Urinary bladder (tissue), 4 donors: ENCODE data around the gene SCGB3A2. TPM values are rescaled to one million over a fixed set of nuclear protein-coding genes. Genes with fewer than 3 reads are reported as not detected.
"Not testable (repeated sequence)": the region's sequence is repeated elsewhere in the genome, so short reads cannot be mapped to it uniquely, and the experiment has no call there.

ENCODE experiments used
- DNase-seq: peaks from one replicate; pipeline ENCODE4 v3.0.0-alpha.2; 2015; ENCODE audit errors: extremely low spot score
- H3K27ac ChIP-seq: one replicate; pipeline ENCODE4 v1.5.1; 2013; ENCODE audit warnings: low read depth, mild to moderate bottlenecking, moderate library complexity
- H3K36me3 ChIP-seq: one replicate; pipeline ENCODE4 v1.6.1; 2013; ENCODE audit warnings: mild to moderate bottlenecking, moderate library complexity; ENCODE audit not compliant: insufficient read depth
- H3K4me1 ChIP-seq: one replicate; pipeline ENCODE4 v1.6.1; 2013; ENCODE audit warnings: mild to moderate bottlenecking, moderate library complexity; ENCODE audit not compliant: insufficient read depth
- H3K4me3 ChIP-seq: one replicate; pipeline ENCODE4 v1.5.1; 2013; ENCODE audit warnings: low read depth, low read length
- WGBS: extraction: QIAGEN DNeasy Blood & Tissue Kit; methylation state at CpG from one replicate; pipeline ENCODE4 v1.1.7; 2013; 5-methylcytosine and 5-hydroxymethylcytosine counted together
- polyA plus RNA-seq: library from polyadenylated mRNA; stranded (reverse); fragments of 200-250 nt; gene quantifications from one replicate; pipeline ENCODE4 v1.2.3, GENCODE V29; 2013
- total RNA-seq: library from RNA; depleted of rRNA; stranded (reverse); fragments of >200 nt; gene quantifications from one replicate; pipeline ENCODE4 v1.2.3, GENCODE V29; 2014
- donor health status: healthy with polysubstance abuse.
- donor health status: healthy.

SCGB3A2 gene
- total and polyA plus RNA-seq, 2 donors: not detected

DNA sequence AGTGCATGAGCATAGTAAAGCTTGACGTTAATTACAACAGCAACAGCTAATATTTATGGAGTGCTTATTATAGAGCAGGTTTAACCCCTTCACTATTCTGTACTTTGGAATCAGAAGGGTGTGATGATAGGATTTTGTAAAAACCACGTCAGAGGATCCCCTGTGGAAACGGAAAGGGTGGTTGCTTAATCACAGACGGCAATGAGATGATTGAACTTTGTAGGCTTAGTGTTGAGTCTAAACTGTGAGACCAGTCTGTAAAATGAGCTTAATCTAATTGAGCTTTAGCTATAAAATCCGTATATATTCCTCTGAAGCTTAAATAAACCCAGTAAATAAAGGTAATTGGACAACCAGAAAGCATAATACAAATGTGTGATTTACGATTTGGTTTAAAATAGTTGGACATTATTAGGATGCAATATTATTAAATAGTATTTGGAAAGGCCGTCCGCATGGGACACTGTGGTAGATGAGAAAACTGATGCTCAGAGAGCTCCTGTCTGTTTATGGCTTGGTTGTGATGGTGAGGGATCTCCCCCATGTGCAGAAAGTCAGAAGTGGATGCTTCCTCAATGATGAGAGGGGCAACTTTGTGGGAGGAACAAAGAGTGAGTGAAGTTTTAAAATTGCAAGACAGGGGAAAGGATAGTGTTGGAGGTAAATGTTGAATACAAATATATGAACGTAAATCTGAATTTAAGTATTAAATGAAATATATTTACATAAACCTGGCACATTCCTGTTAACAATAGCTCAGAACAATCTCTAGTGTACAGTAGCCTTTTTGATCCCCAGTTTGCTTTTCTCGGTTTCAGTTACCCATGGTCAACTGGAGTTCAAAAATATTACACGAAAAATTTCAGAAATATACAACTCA lies 23.4 kb upstream of the SCGB3A2 start:
- Histone ChIP-seq H3K36me3 (no peaks in the 10 kb centered on the region), H3K4me1 (no peaks in the 10 kb centered on the region), H3K4me3 (no peak overlapping the region), H3K27ac (no peak overlapping the region)
- DNase-seq: no peak
- WGBS: 58% methylated on average over 11 of the region's 11 CpGs

DNA sequence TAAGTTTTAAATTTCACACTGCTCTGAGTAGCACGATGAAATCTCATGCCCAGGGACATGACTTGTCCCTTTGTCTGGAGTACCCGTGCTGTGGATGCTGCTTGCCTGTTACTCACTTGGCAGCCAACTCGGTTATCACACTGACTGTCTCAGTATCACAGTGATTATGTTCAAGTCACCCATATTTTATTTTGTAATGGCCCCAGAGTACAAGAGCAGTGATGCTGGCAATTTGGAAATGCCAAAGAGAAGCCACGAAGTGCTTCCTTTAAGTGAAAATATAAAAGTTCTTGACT lies 22.8 kb upstream of the SCGB3A2 start:
- no peak overlapping the region for H3K27ac ChIP-seq
- no peak for DNase-seq
- no peak overlapping the region for H3K4me3 ChIP-seq
- H3K4me1 ChIP-seq: no peaks in the 10 kb centered on the region
- WGBS: 46% methylated on average over 4 of the region's 4 CpGs
- H3K36me3 ChIP-seq: no peaks in the 10 kb centered on the region

DNA sequence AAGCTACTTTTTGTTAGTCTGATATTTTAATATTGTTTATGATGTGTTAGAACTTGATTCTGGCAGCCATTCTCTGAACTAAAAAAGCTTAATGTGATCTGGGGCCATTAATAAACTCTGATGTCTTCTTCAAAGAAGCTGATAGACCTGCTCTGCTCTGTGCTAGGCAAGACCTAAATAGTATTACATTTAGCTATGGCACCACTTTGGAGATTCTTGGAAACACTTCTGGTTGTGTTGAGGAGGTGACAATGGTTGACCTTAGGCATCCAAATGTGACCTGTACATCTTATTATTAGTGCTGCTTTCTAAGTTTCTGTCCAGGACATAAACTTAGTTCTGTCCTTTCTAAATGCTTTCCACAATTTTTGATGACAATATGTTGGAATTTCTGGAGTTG lies 21.7 kb upstream of the SCGB3A2 start:
- Histone ChIP-seq H3K4me1 (no peaks in the 10 kb centered on the region), H3K4me3 (no peak overlapping the region)
- DNase-seq: no peak

DNA sequence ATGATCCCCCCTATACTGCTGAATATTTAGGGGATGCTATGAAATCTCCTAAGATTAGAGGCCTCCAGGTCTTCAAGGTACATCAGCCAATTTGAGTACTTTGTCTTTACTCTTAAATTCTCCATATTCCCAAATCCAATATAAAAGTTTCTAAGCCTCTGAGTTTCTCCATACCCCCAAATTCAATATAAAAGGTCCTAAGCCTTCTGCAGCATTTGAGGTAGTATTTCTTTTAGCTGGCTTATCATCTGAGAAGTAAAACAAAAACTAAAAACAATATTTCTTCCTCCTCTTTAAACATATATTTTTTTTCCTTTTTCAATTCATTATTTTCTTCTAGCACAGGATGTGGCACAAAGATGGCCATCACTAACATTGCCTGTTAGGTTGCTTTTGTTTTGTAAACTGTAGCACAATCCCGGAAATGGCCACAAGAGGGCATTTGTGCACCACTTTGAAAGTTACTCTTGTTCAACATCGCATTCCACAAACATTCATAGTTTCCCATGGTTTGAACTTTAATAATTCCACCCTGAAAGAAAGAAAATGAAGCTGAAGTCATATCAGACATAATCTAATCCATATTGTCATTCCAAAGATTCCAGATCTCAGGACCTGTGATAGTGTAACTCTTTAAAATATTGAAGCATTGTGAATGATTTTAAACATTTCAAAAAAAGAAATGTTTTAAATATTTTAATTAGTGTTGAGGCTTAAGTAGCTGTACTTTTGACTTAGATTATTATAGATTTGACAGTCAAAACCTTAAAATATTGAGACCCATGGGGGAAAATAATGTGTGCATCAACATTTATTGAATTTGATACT lies 21.0 kb upstream of the SCGB3A2 start:
- Histone ChIP-seq H3K27ac (no peak overlapping the region), H3K4me1 (no peaks in the 10 kb centered on the region), H3K4me3 (no peak overlapping the region), H3K36me3 (no peaks in the 10 kb centered on the region)
- DNase-seq: peak; percentile 48
- 1% methylated on average over 2 of the region's 2 CpGs for WGBS

More for the DNA sequence above, 21.7 kb upstream of the SCGB3A2 start:
- Histone ChIP-seq H3K36me3 (no peaks in the 10 kb centered on the region), H3K27ac (no peak overlapping the region)

DNA sequence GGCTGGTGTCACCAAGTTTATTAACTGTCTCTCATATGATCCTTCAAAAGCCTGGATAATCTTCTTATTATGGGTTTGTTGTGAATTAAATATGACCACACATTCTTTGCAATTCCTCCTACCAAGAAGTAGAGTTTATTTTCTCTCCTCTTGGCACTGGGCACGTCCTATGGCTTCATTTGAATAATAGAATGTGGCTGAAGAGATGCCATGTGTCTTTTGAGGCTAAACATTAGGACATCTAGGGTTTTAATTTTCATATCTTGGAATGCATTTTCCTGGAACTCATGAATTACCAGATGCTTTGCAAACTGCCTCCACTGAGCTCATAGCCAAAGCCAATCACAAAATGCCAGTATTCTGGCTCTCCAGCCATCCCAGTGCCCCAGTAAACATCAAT lies 19.9 kb upstream of the SCGB3A2 start:
- H3K4me1 ChIP-seq: no peaks in the 10 kb centered on the region
- no peak overlapping the region for H3K4me3 ChIP-seq
- H3K36me3 ChIP-seq: no peaks in the 10 kb centered on the region
- H3K27ac ChIP-seq: no peak overlapping the region
- 53% methylated on average over 1 of the region's 1 CpG for WGBS
- DNase-seq: no peak

DNA sequence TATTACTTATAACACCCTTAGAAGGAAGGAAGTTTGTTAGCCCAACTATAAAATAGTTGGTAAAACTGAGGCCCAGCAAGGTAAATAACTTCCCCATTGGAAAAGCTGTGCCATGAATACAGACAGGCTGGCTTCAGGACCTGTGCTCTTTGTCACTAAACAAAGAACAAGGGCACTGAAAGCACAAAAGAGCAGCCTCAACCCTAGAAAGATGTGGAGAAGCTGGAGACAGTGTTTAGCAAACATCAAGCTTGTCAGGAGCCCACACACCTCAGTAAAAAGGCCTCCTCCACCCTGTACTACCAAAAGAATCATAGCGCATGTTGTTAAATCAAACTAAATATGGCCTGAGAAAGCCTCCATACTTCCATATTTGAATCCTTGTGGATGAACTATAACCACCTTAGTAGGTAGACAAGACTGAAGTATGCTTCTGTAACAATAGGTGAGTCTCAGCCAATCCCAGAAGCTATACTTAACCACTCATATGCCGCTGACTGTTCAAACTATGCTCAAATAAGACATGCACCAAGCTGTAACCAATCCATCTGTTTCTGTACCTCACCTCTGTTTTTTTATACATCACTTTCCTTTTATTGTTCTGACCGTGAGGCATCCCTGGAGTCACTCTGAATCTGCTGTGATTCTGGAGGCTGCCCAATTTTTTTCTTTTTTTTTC lies 18.4 kb upstream of the SCGB3A2 start:
- Histone ChIP-seq H3K27ac (no peak overlapping the region), H3K4me3 (no peak overlapping the region), H3K4me1 (no peaks in the 10 kb centered on the region), H3K36me3 (no peaks in the 10 kb centered on the region)
- WGBS: 92% methylated on average over 3 of the region's 3 CpGs
- no peak for DNase-seq

DNA sequence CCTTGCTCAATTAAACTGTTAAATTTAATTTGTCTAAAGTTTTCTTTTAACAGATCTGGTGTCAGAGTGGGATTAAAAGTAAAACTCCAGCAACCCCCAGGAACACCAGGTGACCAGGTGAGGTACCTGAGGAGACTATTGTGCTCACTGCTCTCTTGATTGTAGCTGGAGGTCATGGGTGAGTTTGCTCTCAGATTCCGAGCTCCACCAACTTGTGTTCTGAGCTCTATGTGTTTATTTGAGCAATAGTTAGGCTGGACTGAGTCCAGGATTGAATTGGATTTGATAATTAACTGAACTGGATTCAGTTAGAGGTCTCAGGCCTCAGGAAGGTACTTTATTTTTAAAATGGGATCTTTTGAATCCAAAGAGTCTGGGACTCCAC lies 17.9 kb upstream of the SCGB3A2 start:
- no peak for DNase-seq
- Histone ChIP-seq H3K4me3 (no peak overlapping the region), H3K36me3 (no peaks in the 10 kb centered on the region), H3K4me1 (no peaks in the 10 kb centered on the region), H3K27ac (no peak overlapping the region)
- 89% methylated on average over 1 of the region's 1 CpG for WGBS

DNA sequence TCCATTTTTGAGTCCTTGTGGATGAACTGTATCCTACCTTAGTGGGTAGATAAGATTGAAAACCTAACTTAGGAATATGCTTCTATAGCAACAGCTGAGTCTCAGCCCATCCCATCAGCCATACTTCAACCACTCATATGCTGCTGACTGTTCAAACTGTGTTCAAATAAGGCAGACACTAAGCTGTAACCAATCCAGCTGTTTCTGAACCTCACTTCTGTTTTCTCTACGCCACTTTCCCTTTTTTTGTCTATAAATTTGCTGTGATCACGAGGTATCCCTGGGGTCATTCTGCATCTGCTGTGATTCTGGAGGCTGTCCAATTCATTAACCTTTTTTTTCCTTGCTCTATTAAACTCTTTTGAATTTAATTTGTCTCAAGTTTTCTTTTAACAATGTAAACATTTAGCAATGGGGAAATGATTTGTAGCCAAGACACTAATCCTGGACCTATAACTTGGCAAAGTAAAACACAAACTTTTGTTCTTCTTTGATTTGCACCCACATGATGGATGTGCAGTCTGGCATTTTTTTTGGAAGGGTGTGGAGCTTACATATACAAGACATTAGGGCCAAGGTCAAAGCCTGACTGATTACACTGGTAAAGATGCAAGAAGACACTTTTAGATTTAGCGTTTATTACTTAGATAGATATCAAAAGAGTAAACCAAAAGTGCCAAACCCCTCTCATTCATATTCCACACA lies 14.9 kb upstream of the SCGB3A2 start:
- 22% methylated on average over 3 of the region's 3 CpGs for WGBS
- no peak overlapping the region for H3K27ac ChIP-seq
- H3K4me1 ChIP-seq: no peaks in the 10 kb centered on the region
- H3K4me3 ChIP-seq: no peak overlapping the region
- no peaks in the 10 kb centered on the region for H3K36me3 ChIP-seq
- peak; percentile 18 for DNase-seq

DNA sequence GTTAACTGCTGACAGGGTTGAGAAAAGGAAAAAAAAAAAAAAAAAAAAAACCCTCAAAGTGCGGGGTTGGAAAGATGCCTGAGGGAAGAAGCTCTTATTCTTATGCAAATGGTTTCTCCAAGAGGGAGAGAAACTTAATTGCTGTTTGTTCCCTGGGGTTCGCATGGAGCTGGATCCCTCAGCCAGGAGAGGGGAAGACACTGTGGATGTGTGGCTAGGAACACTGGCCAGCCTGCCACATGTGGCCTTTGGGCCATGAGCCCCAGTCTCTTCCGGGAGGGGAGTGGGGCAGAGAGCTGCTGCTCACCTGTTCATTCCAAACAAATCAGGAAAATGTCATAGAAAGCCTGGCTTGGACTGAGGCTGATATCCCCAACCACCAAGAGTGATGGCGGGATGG lies 9.4 kb upstream of the SCGB3A2 start:
- 43% methylated on average over 4 of the region's 4 CpGs for WGBS
- Histone ChIP-seq H3K36me3 (no peaks in the 10 kb centered on the region), H3K27ac (no peak overlapping the region), H3K4me1 (no peaks in the 10 kb centered on the region), H3K4me3 (no peak overlapping the region)
- DNase-seq: no peak

DNA sequence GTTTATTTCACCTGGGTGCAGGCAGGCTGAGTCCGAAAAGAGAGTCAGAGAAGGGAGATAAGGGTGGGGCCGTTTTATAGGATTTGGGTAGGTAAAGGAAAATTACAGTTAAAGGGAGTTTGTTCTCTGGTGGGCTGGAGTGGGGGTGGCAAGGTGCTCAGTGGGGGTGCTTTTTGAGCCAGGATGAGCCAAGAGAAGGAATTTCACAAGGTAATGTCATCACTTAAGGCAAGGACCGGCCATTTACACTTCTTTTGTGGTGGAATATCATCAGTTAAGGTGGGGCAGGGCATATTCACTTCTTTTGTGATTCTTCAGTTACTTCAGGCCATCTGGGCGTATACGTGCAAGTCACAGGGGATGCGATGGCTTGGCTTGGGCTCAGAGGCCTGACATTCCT lies 8.6 kb upstream of the SCGB3A2 start:
- H3K4me1 ChIP-seq, H3K4me3 ChIP-seq, H3K36me3 ChIP-seq, DNase-seq, H3K27ac ChIP-seq: not testable (repeated sequence)
- WGBS: 65% methylated on average over 6 of the region's 6 CpGs

DNA sequence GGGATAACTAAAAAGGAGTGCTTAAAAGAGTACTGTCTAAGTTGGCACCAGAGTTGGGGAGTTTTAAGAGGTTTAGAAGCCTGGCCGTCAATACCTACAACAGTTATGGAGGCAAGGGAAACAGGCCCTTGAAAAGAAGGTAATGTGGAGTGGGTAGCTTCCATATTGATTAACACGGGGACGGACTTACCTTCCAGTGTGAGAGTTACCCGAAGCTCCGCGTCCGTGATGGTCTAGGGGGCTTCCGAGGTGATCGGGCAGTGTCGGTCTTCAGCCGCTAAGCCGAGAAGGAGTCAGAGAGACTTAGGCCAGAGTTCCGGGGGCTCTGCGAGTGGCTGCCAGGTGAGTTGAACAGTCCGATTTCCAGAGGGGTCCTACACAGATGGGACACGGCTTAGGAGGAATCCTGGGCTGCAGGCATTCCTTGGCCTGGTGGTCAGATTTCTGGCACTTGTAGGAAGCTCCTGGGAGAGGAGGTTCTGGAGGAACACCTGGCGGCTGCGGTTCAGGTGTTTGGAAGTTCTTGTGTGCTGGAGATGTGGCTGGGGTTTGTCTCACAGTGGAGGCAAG lies 6.4 kb upstream of the SCGB3A2 start:
- not testable (repeated sequence) for H3K27ac ChIP-seq, H3K36me3 ChIP-seq, DNase-seq, H3K4me1 ChIP-seq, H3K4me3 ChIP-seq
- 95% methylated on average over 17 of the region's 18 CpGs for WGBS

DNA sequence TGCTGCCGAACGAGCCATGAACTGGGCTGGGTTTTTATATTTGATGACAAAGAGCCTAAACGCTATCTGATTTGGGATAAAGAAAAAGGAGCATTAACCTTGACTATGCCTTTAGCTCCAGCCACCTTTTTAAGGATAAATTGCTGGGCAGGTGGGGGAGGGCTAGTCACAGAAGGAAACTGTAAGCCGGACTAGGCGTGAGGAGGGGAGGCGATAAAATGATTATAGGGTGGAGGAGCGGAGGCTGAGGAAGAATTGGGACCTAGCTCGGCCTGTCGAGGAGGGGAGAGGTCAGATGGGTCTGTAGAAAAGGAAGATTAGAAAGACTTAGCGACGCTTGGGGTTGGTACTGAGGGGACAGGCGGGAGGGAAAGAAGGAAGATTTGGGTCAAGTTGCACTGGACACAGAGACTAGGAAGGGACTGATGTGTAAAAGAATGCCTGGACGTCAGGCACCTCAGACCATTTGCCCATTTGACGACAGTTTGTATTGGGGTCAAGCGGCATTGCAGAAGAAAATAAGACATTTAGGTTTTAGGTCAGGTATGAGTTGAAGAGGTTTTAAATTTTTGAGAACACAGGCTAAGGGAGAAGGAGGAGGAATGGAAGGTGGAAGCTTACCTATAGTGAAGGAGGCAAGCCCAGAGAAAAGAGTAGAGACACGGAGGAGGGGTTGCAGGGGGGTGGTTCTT lies 5.6 kb upstream of the SCGB3A2 start:
- H3K4me1 ChIP-seq, H3K27ac ChIP-seq: not testable (repeated sequence)
- WGBS: 76% methylated on average over 16 of the region's 16 CpGs

More for the DNA sequence above, 5.6 kb upstream of the SCGB3A2 start:
- H3K4me3 ChIP-seq, DNase-seq, H3K36me3 ChIP-seq: not testable (repeated sequence)
